Measurements from ENCODE around the gene MAMSTR. TPM values are rescaled to one million over a fixed set of nuclear protein-coding genes. Genes with fewer than 3 reads are reported as not detected.

The MAMSTR gene
- total RNA-seq, 1 experiment from 2014 or later = 1.6 TPM

- Histone ChIP-seq H3K79me2 (ENCODE audit: insufficient read depth, low read length) (no peaks in the 10 kb centered on the region), H2BK15ac (ENCODE audit: low read depth, low read length) (no peak overlapping the region), H3K9ac (ENCODE audit: extremely low read depth, insufficient read length, low read length) (no peak overlapping the region), H2AK5ac (ENCODE audit: insufficient read length, low read length) (no peak overlapping the region), H3K79me1 (ENCODE audit: insufficient read depth, low read depth, low read length, poor library complexity, severe bottlenecking) (no peaks in the 10 kb centered on the region), H3K9me3 (ENCODE audit: control insufficient read depth, low read depth, low read length) (no peaks in the 10 kb centered on the region), H4K20me1 (ENCODE audit: control insufficient read depth, insufficient read depth, insufficient read length) (no peaks in the 10 kb centered on the region), H3K23ac (ENCODE audit: insufficient read length, low read depth, low read length) (no peak overlapping the region), H3K4ac (ENCODE audit: low read depth, low read length) (no peak overlapping the region), H2BK20ac (ENCODE audit: low read depth, low read length, poor library complexity, severe bottlenecking) (no peak overlapping the region), H4K5ac (ENCODE audit: insufficient read length, low read depth, low read length) (no peak overlapping the region), H3K23me2 (ENCODE audit: insufficient read length, low read depth, low read length, poor library complexity, severe bottlenecking) (no peaks in the 10 kb centered on the region), H2BK12ac (ENCODE audit: insufficient read length, low read depth, low read length) (no peak overlapping the region), H3K4me1 (ENCODE audit: insufficient read depth, low read length) (0 out of 2 replicates have a peak, but pooled peaks cover 3% of the 10 kb centered on the region), H3K56ac (ENCODE audit: insufficient read length, low read depth, low read length) (no peak overlapping the region), H3T11ph (ENCODE audit: low read length) (no peak overlapping the region), H3K18ac (ENCODE audit: insufficient read length, low read depth, low read length) (no peak overlapping the region), H2AFZ (ENCODE audit: low read length) (no peak overlapping the region), H2BK5ac (ENCODE audit: insufficient read length, low read length) (no peak overlapping the region), H2BK120ac (ENCODE audit: low read depth, low read length, poor library complexity, severe bottlenecking) (no peak overlapping the region), H3K14ac (ENCODE audit: insufficient read depth, low read length) (no peak overlapping the region), H3K27ac (ENCODE audit: insufficient read length, low read depth, low read length) (no peak overlapping the region), H4K8ac (replicated peaks; ENCODE audit: insufficient read length, low read depth, low read length) (no peak overlapping the region), H4K91ac (ENCODE audit: insufficient read length, low read depth, low read length) (no peak overlapping the region), H3K4me2 (ENCODE audit: insufficient read depth, insufficient read length, low read length) (no peak overlapping the region), H3K27me3 (ENCODE audit: insufficient read depth, low read length) (no peaks in the 10 kb centered on the region)
- Mint-ChIP-seq H3K36me3 (ENCODE audit: insufficient read depth in 1 of 3, low read depth in 3 of 3) (no peaks in the 10 kb centered on the region), H3K9me3 (no peaks in the 10 kb centered on the region), H3K4me3 (peak overlapping the region in 1 of 2 experiments; percentile 53; a peak in 2 of 5 replicates), H3K27me3 (ENCODE audit: low read depth) (peaks cover 37% of the 10 kb centered on the region), H3K4me1 (peaks cover 7 to 18% of the 10 kb centered on the region in 2 experiments), H3K27ac (no peak overlapping the region; a peak in 1 of 7 replicates)
- TF ChIP-seq CTCF (conservative IDR thresholded peaks at IDR 0.05) = no peak
- DNase-seq = no peak
- WGBS (ENCODE audit: extremely low coverage, insufficient read length, low lambda C conversion rate) = no CpG with 5 or more reads among the region's 16 CpGs
Observed at GRCh38 chr19:48760504-48761205, 41.1 kb upstream of the MAMSTR start.

All from H9 (cell line).